Spinal cord (tissue), 10 donors: ENCODE measurements around the gene USP2. TPM values are rescaled to one million over a fixed set of nuclear protein-coding genes. Genes with fewer than 3 reads are reported as not detected.

Experiments
- DNase-seq, 6 donors: peaks; one replicate each; pipeline versions ENCODE4 v3.0.0 to v3.0.0-alpha.2; 2013 to 2015; ENCODE audit warnings: low spot score in 6 of 6, low read depth in 4 of 6
- H3K27ac ChIP-seq: one replicate; pipeline ENCODE4 v1.5.1; 2013; ENCODE audit warnings: low read depth, low read length, control low read depth
- H3K27me3 ChIP-seq: one replicate; pipeline ENCODE4 v1.6.1; 2013; ENCODE audit warnings: low read length; ENCODE audit not compliant: control insufficient read depth, insufficient read depth
- H3K36me3 ChIP-seq: one replicate; pipeline ENCODE4 v1.6.1; 2013; ENCODE audit warnings: low read length; ENCODE audit not compliant: control insufficient read depth, insufficient read depth
- H3K4me1 ChIP-seq: one replicate; pipeline ENCODE4 v1.6.1; 2013; ENCODE audit warnings: low read length; ENCODE audit not compliant: control insufficient read depth, insufficient read depth
- H3K4me3 ChIP-seq: one replicate; pipeline ENCODE4 v1.5.1; 2013; ENCODE audit warnings: low read depth, low read length, control low read depth
- H3K9me3 ChIP-seq: one replicate; pipeline ENCODE4 v1.6.1; 2013; ENCODE audit warnings: low read length; ENCODE audit not compliant: control insufficient read depth, insufficient read depth
- WGBS: methylation state at CpG from one replicate; pipeline ENCODE4 v1.1.5; 2013; ENCODE audit warnings: missing lambda C conversion rate; ENCODE audit not compliant: insufficient coverage; 5-methylcytosine and 5-hydroxymethylcytosine counted together
- polyA plus RNA-seq, 2 donors: library from polyadenylated mRNA; unstranded; fragments of 120-200 nt; gene quantifications; one replicate each; pipeline ENCODE4 v1.2.1, GENCODE V29; 2013; ENCODE audit not compliant: insufficient read length in 2 of 2
- total RNA-seq, 2 donors: library from RNA; depleted of rRNA in 1 of 2; stranded (reverse); fragments of 120-200 nt in 1 of 2; fragments of >200 nt in 1 of 2; gene quantifications; one replicate each; pipeline versions ENCODE4 v1.2.3 to v1.2.4, GENCODE V29; 2013 to 2014
- donor health status: healthy.

Gene USP2
- total and polyA plus RNA-seq, 4 donors: 3.0 to 13.8 (median 8.2) TPM

GRCh38 chr11:119332111-119332765 is 49.3 kb downstream of the USP2 start:
- no peak overlapping the region for H3K27ac ChIP-seq
- H3K9me3 ChIP-seq: no peaks in the 10 kb centered on the region
- H3K4me3 ChIP-seq: no peak overlapping the region
- DNase-seq: no peak
- peaks cover 21% of the 10 kb centered on the region for H3K36me3 ChIP-seq
- no peaks in the 10 kb centered on the region for H3K27me3 ChIP-seq
- peaks cover 29% of the 10 kb centered on the region for H3K4me1 ChIP-seq
- 82% methylated on average over 2 of the region's 4 CpGs for WGBS

- Histone ChIP-seq H3K4me3 (no peak overlapping the region), H3K36me3 (peaks cover under 1% of the 10 kb centered on the region), H3K27ac (no peak overlapping the region), H3K27me3 (no peaks in the 10 kb centered on the region), H3K9me3 (no peaks in the 10 kb centered on the region), H3K4me1 (peaks cover 10% of the 10 kb centered on the region)
- WGBS: 83% methylated on average over 1 of the region's 1 CpG
- DNase-seq: no peak
These were observed 51.3 kb downstream of the USP2 start for GRCh38 chr11:119330237-119330636.

GRCh38 chr11:119329320-119329719 is 52.2 kb downstream of the USP2 start:
- no peaks in the 10 kb centered on the region for H3K36me3 ChIP-seq
- H3K4me1 ChIP-seq: peaks cover 3% of the 10 kb centered on the region
- no peak for DNase-seq
- H3K9me3 ChIP-seq: no peaks in the 10 kb centered on the region
- WGBS: no CpG with 5 or more reads among the region's 2 CpGs
- H3K27ac ChIP-seq: no peak overlapping the region
- no peak overlapping the region for H3K4me3 ChIP-seq
- H3K27me3 ChIP-seq: no peaks in the 10 kb centered on the region

GRCh38 chr11:119324189-119324588 is 57.3 kb downstream of the USP2 start:
- Histone ChIP-seq H3K9me3 (no peaks in the 10 kb centered on the region), H3K27me3 (no peaks in the 10 kb centered on the region), H3K27ac (no peak overlapping the region), H3K36me3 (no peaks in the 10 kb centered on the region), H3K4me3 (no peak overlapping the region), H3K4me1 (peaks cover 33% of the 10 kb centered on the region)
- WGBS: 41% methylated on average over 4 of the region's 4 CpGs
- DNase-seq: peak in 1 of 6 donors; percentile 12

GRCh38 chr11:119323532-119324033 is 57.9 kb downstream of the USP2 start:
- 10% methylated on average over 6 of the region's 8 CpGs for WGBS
- no peak overlapping the region for H3K4me3 ChIP-seq
- H3K27me3 ChIP-seq: no peaks in the 10 kb centered on the region
- no peaks in the 10 kb centered on the region for H3K9me3 ChIP-seq
- H3K27ac ChIP-seq: no peak overlapping the region
- H3K36me3 ChIP-seq: no peaks in the 10 kb centered on the region
- peaks cover 39% of the 10 kb centered on the region for H3K4me1 ChIP-seq
- peak in 2 of 6 donors; percentile 85 to 89 for DNase-seq

GRCh38 chr11:119322921-119323531 is 58.5 kb downstream of the USP2 start:
- no peak for DNase-seq
- H3K36me3 ChIP-seq: no peaks in the 10 kb centered on the region
- H3K9me3 ChIP-seq: no peaks in the 10 kb centered on the region
- H3K27ac ChIP-seq: no peak overlapping the region
- H3K4me1 ChIP-seq: peaks cover 44% of the 10 kb centered on the region
- 83% methylated on average over 11 of the region's 20 CpGs for WGBS
- no peak overlapping the region for H3K4me3 ChIP-seq
- no peaks in the 10 kb centered on the region for H3K27me3 ChIP-seq

- peak overlapping the region; percentile 52 for H3K27ac ChIP-seq
- no peaks in the 10 kb centered on the region for H3K36me3 ChIP-seq
- DNase-seq: no peak
- H3K9me3 ChIP-seq: no peaks in the 10 kb centered on the region
- H3K4me1 ChIP-seq: peaks cover 51% of the 10 kb centered on the region
- no peak overlapping the region for H3K4me3 ChIP-seq
- peaks cover 1% of the 10 kb centered on the region for H3K27me3 ChIP-seq
- WGBS: 97% methylated on average over 3 of the region's 6 CpGs
These were observed 59.1 kb downstream of the USP2 start for GRCh38 chr11:119322360-119322739.

- peaks cover 8% of the 10 kb centered on the region for H3K27me3 ChIP-seq
- WGBS: 2% methylated on average over 54 of the region's 60 CpGs
- H3K27ac ChIP-seq: peak overlapping the region; percentile 93
- H3K4me1 ChIP-seq: peaks cover 64% of the 10 kb centered on the region
- no peaks in the 10 kb centered on the region for H3K9me3 ChIP-seq
- peak in 2 of 6 donors; percentile 58 to 74 for DNase-seq
- H3K36me3 ChIP-seq: no peaks in the 10 kb centered on the region
- H3K4me3 ChIP-seq: peak overlapping the region; percentile 47
These were observed 60.5 kb downstream of the USP2 start for GRCh38 chr11:119320776-119321524.

GRCh38 chr11:119320240-119320775 is 61.2 kb downstream of the USP2 start:
- Histone ChIP-seq H3K27me3 (peaks cover 15% of the 10 kb centered on the region), H3K9me3 (no peaks in the 10 kb centered on the region), H3K4me1 (peaks cover 70% of the 10 kb centered on the region), H3K4me3 (peak overlapping the region; percentile 47), H3K36me3 (no peaks in the 10 kb centered on the region), H3K27ac (peak overlapping the region; percentile 93)
- peak in 2 of 6 donors; percentile 61 to 82 for DNase-seq
- WGBS: 16% methylated on average over 7 of the region's 17 CpGs
